ENCODE results near the gene KDM5A. TPM values are rescaled to one million over a fixed set of nuclear protein-coding genes. Genes with fewer than 3 reads are reported as not detected.
"Not testable (repeated sequence)": the region's sequence is repeated elsewhere in the genome, so short reads cannot be mapped to it uniquely, and the experiment has no call there.

Gene KDM5A
- polyA plus RNA-seq, 1 experiment: 26.1 TPM

DNA sequence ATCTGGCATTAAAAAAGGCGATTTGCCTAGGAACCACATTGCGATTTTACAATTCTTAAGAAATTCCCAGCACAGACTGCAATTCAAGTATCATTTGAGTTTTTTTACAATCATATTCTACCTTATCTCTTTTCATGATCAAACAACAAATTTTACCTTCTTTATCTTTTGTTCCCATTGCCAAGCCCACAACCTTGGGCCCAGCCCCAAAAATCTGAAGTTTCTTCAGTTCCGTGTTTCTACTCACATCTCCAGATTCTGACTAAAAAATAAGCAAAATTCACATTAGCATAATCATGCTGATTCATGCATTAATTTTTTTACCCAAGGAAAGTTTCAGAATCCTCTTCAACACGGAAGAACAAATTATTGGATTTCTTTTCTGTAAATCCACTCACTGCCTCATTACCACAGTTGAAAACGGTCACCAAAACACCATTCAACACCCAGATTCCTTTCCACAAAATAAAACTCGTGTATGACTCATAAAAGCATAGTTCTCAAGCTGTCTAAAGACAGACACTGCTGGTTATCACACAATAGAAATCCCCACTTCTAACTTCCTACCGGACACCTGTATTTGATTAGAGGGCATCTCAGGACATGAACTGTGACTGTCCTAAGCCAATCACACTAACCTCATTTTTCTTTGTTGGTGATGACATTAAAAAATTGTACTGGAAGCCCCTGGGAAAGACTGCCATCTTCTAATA is 32.7 kb downstream of the KDM5A start:
- H3K27me3 ChIP-seq (ENCODE audit: control insufficient read depth, insufficient read depth, low read length): no peaks in the 10 kb centered on the region
- no peak overlapping the region for H3K4me3 ChIP-seq (ENCODE audit: low read depth, low read length)
- H3K36me3 ChIP-seq (ENCODE audit: control insufficient read depth, insufficient read depth, low read length): peaks cover 14% of the 10 kb centered on the region
- TF ChIP-seq, protein P1, sequence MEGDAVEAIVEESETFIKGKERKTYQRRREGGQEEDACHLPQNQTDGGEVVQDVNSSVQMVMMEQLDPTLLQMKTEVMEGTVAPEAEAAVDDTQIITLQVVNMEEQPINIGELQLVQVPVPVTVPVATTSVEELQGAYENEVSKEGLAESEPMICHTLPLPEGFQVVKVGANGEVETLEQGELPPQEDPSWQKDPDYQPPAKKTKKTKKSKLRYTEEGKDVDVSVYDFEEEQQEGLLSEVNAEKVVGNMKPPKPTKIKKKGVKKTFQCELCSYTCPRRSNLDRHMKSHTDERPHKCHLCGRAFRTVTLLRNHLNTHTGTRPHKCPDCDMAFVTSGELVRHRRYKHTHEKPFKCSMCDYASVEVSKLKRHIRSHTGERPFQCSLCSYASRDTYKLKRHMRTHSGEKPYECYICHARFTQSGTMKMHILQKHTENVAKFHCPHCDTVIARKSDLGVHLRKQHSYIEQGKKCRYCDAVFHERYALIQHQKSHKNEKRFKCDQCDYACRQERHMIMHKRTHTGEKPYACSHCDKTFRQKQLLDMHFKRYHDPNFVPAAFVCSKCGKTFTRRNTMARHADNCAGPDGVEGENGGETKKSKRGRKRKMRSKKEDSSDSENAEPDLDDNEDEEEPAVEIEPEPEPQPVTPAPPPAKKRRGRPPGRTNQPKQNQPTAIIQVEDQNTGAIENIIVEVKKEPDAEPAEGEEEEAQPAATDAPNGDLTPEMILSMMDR (IDR thresholded peaks at IDR 0.05; ENCODE audit: insufficient read depth, low read depth, low read length): no peak
- peak; percentile 18 for DNase-seq (ENCODE audit: low read depth)
- ChIA-PET CTCF (no interaction called here), POLR2A (no interaction called here)

GRCh38 chr12:351197-351596 is 37.9 kb downstream of the KDM5A start:
- H3K36me3 ChIP-seq (ENCODE audit: control insufficient read depth, insufficient read depth, low read length); POLR2A ChIA-PET; H3K4me3 ChIP-seq (ENCODE audit: low read depth, low read length); H3K27me3 ChIP-seq (ENCODE audit: control insufficient read depth, insufficient read depth, low read length); CTCF ChIA-PET; DNase-seq (ENCODE audit: low read depth): not testable (repeated sequence)

DNA sequence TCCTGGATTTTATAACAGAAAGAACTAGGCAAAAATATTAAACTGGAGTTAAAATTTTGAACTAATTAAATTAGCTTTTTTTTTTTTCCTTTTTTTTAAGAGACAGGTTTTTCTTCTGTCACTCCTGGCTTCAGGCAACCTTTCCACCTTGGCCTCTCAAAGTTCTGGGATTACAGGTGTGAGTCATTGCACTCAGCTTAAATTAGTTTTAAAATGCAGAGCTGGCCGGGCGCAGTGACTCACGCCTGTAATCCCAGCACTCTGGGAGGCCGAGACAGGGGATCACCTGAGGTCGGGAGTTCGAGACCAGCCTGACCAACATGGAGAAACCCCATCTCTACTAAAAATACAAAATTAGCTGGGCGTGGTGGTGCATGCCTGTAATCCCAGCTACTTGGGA is 39.5 kb downstream of the KDM5A start:
- DNase-seq (ENCODE audit: low read depth); H3K36me3 ChIP-seq (ENCODE audit: control insufficient read depth, insufficient read depth, low read length); POLR2A ChIA-PET: not testable (repeated sequence)

DNA sequence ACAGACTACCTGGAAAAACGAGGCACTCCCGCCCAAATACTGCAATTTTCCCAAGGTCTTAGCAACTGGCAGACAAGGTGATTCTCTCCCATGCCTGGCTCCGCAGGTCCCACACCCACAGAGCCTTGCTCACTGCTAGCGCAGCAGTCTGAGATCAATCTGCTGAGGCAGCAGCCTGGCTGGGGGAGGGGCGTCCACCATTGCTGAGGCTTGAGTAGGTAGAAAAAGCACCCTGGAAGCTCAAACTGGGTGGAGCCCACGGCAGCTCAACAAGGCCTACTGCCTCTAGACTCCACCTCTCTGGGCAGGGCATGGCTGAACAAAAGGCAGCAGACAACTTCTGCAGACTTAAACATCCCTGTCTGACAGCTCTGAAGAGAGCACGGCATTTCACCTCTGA is 46.1 kb downstream of the KDM5A start:
- POLR2A ChIA-PET; H3K36me3 ChIP-seq (ENCODE audit: control insufficient read depth, insufficient read depth, low read length); H3K27me3 ChIP-seq (ENCODE audit: control insufficient read depth, insufficient read depth, low read length); CTCF ChIA-PET; H3K4me3 ChIP-seq (ENCODE audit: low read depth, low read length); DNase-seq (ENCODE audit: low read depth): not testable (repeated sequence)

More for the DNA sequence above, 39.5 kb downstream of the KDM5A start:
- H3K27me3 ChIP-seq (ENCODE audit: control insufficient read depth, insufficient read depth, low read length); CTCF ChIA-PET; H3K4me3 ChIP-seq (ENCODE audit: low read depth, low read length): not testable (repeated sequence)

DNA sequence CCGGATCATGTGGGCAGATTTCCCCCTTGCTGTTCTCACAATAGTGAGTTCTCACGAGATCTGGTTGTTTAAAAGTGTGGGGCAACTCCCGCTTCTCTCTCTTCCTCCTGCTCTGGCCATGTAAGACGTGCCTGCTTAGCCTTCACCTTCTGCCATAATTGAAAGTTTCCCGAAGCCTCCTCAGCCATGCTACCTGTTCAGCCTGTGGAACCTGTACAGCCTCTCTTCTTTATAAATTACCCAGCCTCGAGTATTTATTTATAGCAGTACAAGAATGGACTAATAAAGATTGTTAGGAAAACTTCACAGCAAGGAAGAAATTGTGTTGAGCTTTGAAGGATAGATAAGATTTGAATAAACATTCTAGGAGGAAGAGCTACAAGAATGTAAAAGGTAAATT is 52.1 kb downstream of the KDM5A start:
- TF ChIP-seq, protein P1 (IDR thresholded peaks at IDR 0.05; ENCODE audit: insufficient read depth, low read depth, low read length): no peak
- peaks cover 10% of the 10 kb centered on the region for H3K36me3 ChIP-seq (ENCODE audit: control insufficient read depth, insufficient read depth, low read length)
- H3K4me3 ChIP-seq (ENCODE audit: low read depth, low read length): no peak overlapping the region
- ChIA-PET CTCF (interaction anchor here (0.6 to 0.9 kb wide), 2 partner anchors 49 to 62 kb away, joined by 3 to 4 read pairs; no protein-coding TSS in a partner anchor), POLR2A (no interaction called here)
- no peaks in the 10 kb centered on the region for H3K27me3 ChIP-seq (ENCODE audit: control insufficient read depth, insufficient read depth, low read length)
- no peak for DNase-seq (ENCODE audit: low read depth)

DNA sequence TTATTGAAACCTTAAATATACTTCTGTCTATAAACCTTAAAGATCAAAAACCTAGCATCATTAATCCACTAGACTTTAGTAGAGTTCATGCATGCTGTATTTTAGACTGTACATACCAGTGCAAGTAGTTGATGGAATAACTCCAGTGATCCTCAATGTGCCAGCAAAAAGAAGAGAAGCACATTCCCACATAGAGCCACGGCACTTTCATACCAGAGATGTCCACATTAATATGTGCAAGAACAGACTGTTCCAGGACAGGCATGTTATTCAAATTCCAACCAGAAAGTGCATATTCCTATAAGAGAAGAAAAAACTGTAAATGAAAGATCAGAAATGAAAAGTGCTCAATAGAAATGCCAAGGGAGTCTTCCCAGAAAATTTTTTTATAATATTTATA is 55.0 kb downstream of the KDM5A start:
- TF ChIP-seq, protein P1 (IDR thresholded peaks at IDR 0.05; ENCODE audit: insufficient read depth, low read depth, low read length): no peak
- ChIA-PET POLR2A (no interaction called here), CTCF (interaction anchor here (1.2 kb wide), 1 partner anchor 15 kb away, joined by 3 read pairs; no protein-coding TSS in a partner anchor)
- Histone ChIP-seq H3K27me3 (ENCODE audit: control insufficient read depth, insufficient read depth, low read length) (no peaks in the 10 kb centered on the region), H3K4me3 (ENCODE audit: low read depth, low read length) (no peak overlapping the region), H3K36me3 (ENCODE audit: control insufficient read depth, insufficient read depth, low read length) (peaks cover 8% of the 10 kb centered on the region)
- DNase-seq (ENCODE audit: low read depth): no peak

Data from BJ (cell line).